Measurements from ENCODE around the gene NXPH4.

Gene NXPH4

DNA sequence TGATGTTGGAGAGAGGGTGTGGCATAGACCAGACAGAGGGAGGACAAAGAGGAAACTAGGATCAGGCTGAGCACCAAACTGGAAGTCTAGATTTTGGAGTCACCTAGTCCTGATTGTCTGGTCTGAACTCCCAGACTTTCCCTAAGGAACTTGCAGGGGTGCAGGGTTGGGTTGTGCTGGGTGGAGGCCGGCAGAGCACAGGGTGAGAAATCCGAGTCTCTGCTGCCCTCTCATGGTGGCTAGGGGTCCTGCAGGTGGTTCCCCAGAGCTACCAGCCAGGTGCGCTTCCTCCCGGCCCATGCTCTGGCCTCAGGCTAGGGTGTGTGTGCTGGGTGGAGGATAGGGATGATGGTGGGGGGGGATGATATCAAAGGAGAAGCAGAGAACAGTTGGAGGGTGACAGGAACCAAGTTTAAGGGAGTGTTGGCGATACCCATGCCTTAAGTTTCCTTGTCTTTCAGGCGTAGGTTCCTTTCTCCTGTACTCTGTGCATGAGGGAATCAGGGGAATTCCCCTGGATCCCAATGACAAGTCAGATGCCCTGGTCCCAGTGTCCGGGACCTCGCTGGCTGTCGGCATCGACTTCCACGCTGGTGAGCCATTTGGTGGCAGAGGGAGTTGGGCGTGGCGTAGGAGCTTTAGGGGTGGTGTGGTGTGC, 33.5 kb upstream of the NXPH4 start:
- TF ChIP-seq ZFX (IDR thresholded peaks at IDR 0.05; ENCODE audit: borderline replicate concordance): no peak
- TF ChIP-seq, protein P1, sequence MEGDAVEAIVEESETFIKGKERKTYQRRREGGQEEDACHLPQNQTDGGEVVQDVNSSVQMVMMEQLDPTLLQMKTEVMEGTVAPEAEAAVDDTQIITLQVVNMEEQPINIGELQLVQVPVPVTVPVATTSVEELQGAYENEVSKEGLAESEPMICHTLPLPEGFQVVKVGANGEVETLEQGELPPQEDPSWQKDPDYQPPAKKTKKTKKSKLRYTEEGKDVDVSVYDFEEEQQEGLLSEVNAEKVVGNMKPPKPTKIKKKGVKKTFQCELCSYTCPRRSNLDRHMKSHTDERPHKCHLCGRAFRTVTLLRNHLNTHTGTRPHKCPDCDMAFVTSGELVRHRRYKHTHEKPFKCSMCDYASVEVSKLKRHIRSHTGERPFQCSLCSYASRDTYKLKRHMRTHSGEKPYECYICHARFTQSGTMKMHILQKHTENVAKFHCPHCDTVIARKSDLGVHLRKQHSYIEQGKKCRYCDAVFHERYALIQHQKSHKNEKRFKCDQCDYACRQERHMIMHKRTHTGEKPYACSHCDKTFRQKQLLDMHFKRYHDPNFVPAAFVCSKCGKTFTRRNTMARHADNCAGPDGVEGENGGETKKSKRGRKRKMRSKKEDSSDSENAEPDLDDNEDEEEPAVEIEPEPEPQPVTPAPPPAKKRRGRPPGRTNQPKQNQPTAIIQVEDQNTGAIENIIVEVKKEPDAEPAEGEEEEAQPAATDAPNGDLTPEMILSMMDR (IDR thresholded peaks at IDR 0.05): peak; percentile 98
- H3K27ac ChIP-seq: no peak overlapping the region

- no peak overlapping the region for H3K27ac ChIP-seq
- no peak for TF ChIP-seq ZFX (IDR thresholded peaks at IDR 0.05; ENCODE audit: borderline replicate concordance)
- TF ChIP-seq, protein P1 (IDR thresholded peaks at IDR 0.05): no peak
These were observed 32.5 kb upstream of the NXPH4 start for GRCh38 chr12:57183939-57184725.

DNA sequence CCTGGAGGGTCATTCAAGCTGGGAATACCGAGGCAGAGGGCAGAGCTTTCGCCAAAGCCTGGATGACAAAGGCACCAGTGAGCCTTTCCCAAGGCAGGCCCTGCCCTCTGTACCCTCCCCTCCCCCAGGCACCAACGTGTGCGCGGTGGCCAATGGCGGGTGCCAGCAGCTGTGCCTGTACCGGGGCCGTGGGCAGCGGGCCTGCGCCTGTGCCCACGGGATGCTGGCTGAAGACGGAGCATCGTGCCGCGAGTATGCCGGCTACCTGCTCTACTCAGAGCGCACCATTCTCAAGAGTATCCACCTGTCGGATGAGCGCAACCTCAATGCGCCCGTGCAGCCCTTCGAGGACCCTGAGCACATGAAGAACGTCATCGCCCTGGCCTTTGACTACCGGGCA, 31.2 kb upstream of the NXPH4 start:
- TF ChIP-seq ZFX (IDR thresholded peaks at IDR 0.05; ENCODE audit: borderline replicate concordance): no peak
- H3K27ac ChIP-seq: no peak overlapping the region

DNA sequence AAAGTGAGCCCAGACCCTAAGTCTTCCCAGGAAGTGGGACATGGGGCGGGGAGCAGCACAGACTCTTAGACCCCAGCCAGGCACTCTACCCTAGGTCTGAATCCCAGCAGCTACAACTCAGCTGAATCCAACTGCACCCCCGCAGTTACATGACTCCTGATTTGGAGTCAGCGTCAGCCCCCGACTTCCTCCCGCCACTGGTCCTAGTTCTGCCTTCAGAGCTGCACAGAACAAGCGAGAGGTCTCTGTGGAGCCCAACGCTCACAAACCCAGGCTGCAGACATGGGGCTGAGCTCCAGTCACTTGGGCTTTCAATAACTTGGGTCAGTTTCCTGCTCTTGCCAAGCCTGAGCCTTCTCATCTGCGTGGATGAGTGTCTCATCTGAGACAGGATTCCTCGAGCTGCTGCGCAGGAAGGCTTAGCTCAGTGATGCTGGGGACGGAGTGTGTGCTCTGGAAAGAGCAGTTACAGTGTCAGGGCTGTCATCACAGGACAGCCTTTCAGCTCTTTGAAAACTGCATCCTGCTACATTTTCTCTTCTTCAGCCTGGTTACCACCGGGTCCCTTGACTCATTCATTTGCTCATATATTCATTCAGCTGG, 30.6 kb upstream of the NXPH4 start:
- TF ChIP-seq ZFX (IDR thresholded peaks at IDR 0.05; ENCODE audit: borderline replicate concordance): no peak
- TF ChIP-seq, protein P1 (IDR thresholded peaks at IDR 0.05): no peak
- no peak overlapping the region for H3K27ac ChIP-seq

DNA sequence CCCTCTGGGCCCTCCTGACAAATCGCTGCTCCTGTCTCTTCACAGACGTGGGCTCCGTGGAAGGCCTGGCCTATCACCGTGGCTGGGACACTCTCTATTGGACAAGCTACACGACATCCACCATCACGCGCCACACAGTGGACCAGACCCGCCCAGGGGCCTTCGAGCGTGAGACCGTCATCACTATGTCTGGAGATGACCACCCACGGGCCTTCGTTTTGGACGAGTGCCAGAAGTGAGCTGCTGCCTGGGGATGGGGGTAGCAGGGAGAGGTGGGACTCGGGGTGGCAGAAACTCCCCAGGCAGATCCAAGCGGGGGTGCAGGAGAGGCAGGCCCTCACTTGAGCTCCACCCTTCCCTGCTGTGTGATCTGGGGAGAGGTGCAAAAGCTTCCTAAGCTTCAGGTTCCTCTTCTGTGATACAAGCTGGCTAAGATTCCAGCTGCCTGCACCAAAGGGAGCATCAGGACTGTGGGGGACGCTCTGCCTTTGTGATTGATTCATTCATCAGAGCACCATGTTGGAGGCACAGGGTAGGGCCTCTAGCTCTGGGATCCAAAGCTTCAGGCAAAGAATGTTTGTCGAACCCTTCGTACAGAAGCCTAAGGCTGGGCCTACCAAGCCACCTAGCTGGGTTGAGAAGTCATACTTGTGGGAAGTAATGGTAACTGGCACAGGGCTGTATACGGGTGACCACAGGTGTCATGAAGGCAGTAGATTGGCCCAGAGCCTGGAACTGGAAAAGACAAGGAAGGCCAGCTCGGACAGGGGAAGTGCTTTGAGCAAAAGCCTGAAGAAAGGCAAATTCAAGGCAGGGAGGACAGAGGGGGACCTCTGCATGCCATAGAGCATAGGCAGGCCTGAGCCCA, 29.1 kb upstream of the NXPH4 start:
- H3K27ac ChIP-seq: no peak overlapping the region
- TF ChIP-seq ZFX (IDR thresholded peaks at IDR 0.05; ENCODE audit: borderline replicate concordance): no peak
- TF ChIP-seq, protein P1 (IDR thresholded peaks at IDR 0.05): no peak

- H3K27ac ChIP-seq: no peak overlapping the region
- TF ChIP-seq, protein P1 (IDR thresholded peaks at IDR 0.05): no peak
- TF ChIP-seq ZFX (IDR thresholded peaks at IDR 0.05; ENCODE audit: borderline replicate concordance): no peak
These were observed 28.5 kb upstream of the NXPH4 start for GRCh38 chr12:57188090-57188425.

GRCh38 chr12:57190037-57190436, 26.6 kb upstream of the NXPH4 start:
- H3K27ac ChIP-seq: no peak overlapping the region
- TF ChIP-seq ZFX (IDR thresholded peaks at IDR 0.05; ENCODE audit: borderline replicate concordance): no peak
- TF ChIP-seq, protein P1 (IDR thresholded peaks at IDR 0.05): no peak
